ENCODE data around the gene GTF2IRD2.
"Not testable (repeated sequence)": the region's sequence is repeated elsewhere in the genome, so short reads cannot be mapped to it uniquely, and the experiment has no call there.

DNA sequence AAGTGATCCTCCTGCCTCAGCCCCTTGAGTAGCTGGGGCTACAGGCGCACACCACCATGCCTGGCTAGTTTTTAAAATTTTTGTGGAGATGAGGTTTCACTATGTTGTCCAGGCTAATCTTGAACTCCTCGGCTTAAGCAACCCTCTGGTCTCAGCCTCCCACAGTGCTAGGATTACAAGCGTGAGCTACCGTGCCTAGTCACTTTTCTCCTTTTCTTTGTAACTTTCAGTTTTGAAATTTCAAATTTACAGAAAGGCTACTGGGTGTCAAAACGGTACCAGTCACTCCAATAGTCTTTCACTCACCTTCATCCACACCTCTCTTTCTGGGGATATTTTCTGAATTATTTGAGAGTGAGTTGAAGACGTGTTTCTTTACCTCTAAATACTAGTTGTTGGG is 76.3 kb downstream of the GTF2IRD2 start:
- not testable (repeated sequence) for TF ChIP-seq EZH2 (IDR thresholded peaks at IDR 0.05; ENCODE audit: low read length, missing control alignments); CTCF (conservative IDR thresholded peaks at IDR 0.05 in 1 of 2, IDR thresholded peaks at IDR 0.05 in 1 of 2; ENCODE audit: low read depth in 1 of 2, low read length in 2 of 2)
